ENCODE results near the gene OMP.
A peak's percentile ranks its signal among the peaks of the same experiment; 100 is the strongest.

OMP gene

GRCh38 chr11:77143405-77144020, 40.9 kb downstream of the OMP start:
- TF ChIP-seq, protein P1, sequence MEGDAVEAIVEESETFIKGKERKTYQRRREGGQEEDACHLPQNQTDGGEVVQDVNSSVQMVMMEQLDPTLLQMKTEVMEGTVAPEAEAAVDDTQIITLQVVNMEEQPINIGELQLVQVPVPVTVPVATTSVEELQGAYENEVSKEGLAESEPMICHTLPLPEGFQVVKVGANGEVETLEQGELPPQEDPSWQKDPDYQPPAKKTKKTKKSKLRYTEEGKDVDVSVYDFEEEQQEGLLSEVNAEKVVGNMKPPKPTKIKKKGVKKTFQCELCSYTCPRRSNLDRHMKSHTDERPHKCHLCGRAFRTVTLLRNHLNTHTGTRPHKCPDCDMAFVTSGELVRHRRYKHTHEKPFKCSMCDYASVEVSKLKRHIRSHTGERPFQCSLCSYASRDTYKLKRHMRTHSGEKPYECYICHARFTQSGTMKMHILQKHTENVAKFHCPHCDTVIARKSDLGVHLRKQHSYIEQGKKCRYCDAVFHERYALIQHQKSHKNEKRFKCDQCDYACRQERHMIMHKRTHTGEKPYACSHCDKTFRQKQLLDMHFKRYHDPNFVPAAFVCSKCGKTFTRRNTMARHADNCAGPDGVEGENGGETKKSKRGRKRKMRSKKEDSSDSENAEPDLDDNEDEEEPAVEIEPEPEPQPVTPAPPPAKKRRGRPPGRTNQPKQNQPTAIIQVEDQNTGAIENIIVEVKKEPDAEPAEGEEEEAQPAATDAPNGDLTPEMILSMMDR (IDR thresholded peaks at IDR 0.05; ENCODE audit: borderline replicate concordance, control extremely low read depth, extremely low read depth, insufficient read depth, missing control alignments): no peak
- in situ Hi-C loops (cut with MboI; ENCODE audit: low sequenced_read_pairs, unreplicated experiment): no loop called here

GRCh38 chr11:77144196-77144856, 41.7 kb downstream of the OMP start:
- in situ Hi-C loops (cut with MboI; ENCODE audit: low sequenced_read_pairs, unreplicated experiment): no loop called here
- DNase-seq (ENCODE audit: low spot score): no peak
- TF ChIP-seq, protein P1 (IDR thresholded peaks at IDR 0.05; ENCODE audit: borderline replicate concordance, control extremely low read depth, extremely low read depth, insufficient read depth, missing control alignments): no peak

More at GRCh38 chr11:77143405-77144020, 40.9 kb downstream of the OMP start:
- DNase-seq (ENCODE audit: low spot score): no peak

GRCh38 chr11:77144857-77145428, 42.3 kb downstream of the OMP start:
- TF ChIP-seq, protein P1 (IDR thresholded peaks at IDR 0.05; ENCODE audit: borderline replicate concordance, control extremely low read depth, extremely low read depth, insufficient read depth, missing control alignments): no peak
- no peak for DNase-seq (ENCODE audit: low spot score)
- in situ Hi-C loops (cut with MboI; ENCODE audit: low sequenced_read_pairs, unreplicated experiment): no loop called here

- in situ Hi-C loops (cut with MboI; ENCODE audit: low sequenced_read_pairs, unreplicated experiment): no loop called here
- TF ChIP-seq, protein P1 (IDR thresholded peaks at IDR 0.05; ENCODE audit: borderline replicate concordance, control extremely low read depth, extremely low read depth, insufficient read depth, missing control alignments): no peak
- DNase-seq (ENCODE audit: low spot score): no peak
Observed at GRCh38 chr11:77146261-77147035, 43.8 kb downstream of the OMP start.

DNA sequence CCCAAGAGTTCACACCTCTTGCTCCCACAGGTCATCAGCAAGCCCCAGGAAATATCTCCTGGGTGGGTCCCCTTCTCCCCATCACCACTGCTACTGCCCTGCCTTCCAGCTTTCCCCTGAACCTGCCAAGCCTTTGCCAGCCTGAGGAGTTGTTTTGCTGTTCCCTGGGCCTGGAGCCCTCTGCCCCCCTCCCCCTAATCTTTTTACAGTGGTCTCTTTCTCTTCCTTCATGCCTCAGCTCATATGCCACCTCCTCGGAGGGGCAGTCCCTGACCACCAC, 44.3 kb downstream of the OMP start:
- TF ChIP-seq, protein P1 (IDR thresholded peaks at IDR 0.05; ENCODE audit: borderline replicate concordance, control extremely low read depth, extremely low read depth, insufficient read depth, missing control alignments): no peak
- in situ Hi-C loops (cut with MboI; ENCODE audit: low sequenced_read_pairs, unreplicated experiment): no loop called here
- DNase-seq (ENCODE audit: low spot score): no peak

GRCh38 chr11:77147668-77148321, 45.2 kb downstream of the OMP start:
- in situ Hi-C loops (cut with MboI; ENCODE audit: low sequenced_read_pairs, unreplicated experiment): no loop called here
- peak; percentile 68 for DNase-seq (ENCODE audit: low spot score)
- TF ChIP-seq, protein P1 (IDR thresholded peaks at IDR 0.05; ENCODE audit: borderline replicate concordance, control extremely low read depth, extremely low read depth, insufficient read depth, missing control alignments): no peak

Measured in GM13976 (cell line).